Measurements from ENCODE around the gene PET100. TPM values are rescaled to one million over a fixed set of nuclear protein-coding genes. Genes with fewer than 3 reads are reported as not detected.

PET100 gene
- polyA plus RNA-seq, 1 donor (not counting 4 experiments of a cell fraction or from before 2014, with no cell fraction given): 85.8 TPM

DNA sequence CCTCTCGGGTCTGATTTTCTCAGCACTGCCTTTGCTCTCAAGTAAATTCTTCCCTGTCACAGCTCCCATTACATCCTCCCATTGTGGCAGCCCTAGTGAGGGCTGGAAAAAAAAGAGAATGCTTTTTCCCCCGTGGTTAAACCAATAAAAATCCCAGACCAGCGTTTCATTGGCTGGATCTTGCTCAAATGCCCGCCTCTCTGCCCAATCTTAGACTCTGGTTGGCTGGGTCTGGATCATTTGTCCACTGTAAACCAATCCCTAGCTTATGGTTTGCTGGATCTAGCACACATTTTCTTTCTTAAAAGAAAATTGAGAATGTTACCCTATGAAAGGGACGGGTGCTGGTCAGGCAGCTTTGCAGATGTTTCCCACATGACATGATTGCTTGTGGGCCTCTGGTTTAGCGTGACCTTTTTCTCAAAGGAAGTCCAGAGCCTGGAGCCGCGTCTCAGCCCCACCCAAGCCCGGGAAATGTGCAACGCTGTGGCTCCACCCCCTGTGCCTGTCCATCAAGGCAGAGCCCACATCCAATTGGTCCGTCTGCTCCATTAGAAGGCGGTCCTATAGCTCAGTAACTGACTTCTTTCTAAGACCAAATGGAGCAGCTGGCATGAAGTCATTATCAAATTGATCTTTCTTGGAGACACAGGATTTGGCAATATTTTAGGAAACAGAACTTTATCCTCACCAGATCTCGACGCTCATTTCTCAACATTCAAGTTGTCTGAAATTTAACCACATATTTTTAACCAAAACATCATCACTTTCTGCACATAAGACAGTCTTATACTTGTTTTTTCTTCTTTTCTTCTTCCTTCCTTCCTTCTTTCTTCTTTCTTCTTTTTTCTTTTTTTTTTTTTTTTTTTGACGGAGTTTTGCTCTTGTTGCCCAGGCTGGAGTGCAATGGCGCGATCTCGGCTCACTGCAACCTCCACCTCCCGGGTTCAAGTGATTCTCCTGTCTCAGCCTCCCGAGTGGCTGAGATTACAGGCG is 44.7 kb downstream of the PET100 start:
- no peak for FAIRE-seq
- H3K4me2 ChIP-seq (ENCODE audit: control insufficient read depth, extremely low read depth, insufficient read depth, low read depth, low read length): peak overlapping the region; percentile 7
- no peak overlapping the region for H3K4me3 ChIP-seq (ENCODE audit: control insufficient read depth in 2 of 3, extremely low read depth in 1 of 3, insufficient read depth in 2 of 3, low read depth in 1 of 3, low read length in 3 of 3)
- no peaks in the 10 kb centered on the region for H3K79me2 ChIP-seq (ENCODE audit: control insufficient read depth, insufficient read depth, low read length)
- no peaks in the 10 kb centered on the region for H4K20me1 ChIP-seq (ENCODE audit: control insufficient read depth, extremely low read depth, insufficient read depth, low read length)
- peaks cover 23% of the 10 kb centered on the region for H3K27me3 ChIP-seq (ENCODE audit: control insufficient read depth, extremely low read depth, insufficient read depth, low read length)
- no peak for TF ChIP-seq EZH2 (IDR thresholded peaks at IDR 0.05; ENCODE audit: low read length)
- no peaks in the 10 kb centered on the region for H3K36me3 ChIP-seq (ENCODE audit: control insufficient read depth in 2 of 2, extremely low read depth in 1 of 2, insufficient read depth in 2 of 2, low read length in 2 of 2)
- dilution Hi-C loops (cut with MboI; ENCODE audit: extremely low pct_ligation_motif_present, low sequenced_read_pairs): no loop called here
- H3K9me1 ChIP-seq (ENCODE audit: control insufficient read depth, extremely low read depth, insufficient read depth, low read length): no peaks in the 10 kb centered on the region
- H3K9ac ChIP-seq (ENCODE audit: control insufficient read depth, extremely low read depth, insufficient read depth, low read length): no peak overlapping the region
- no peak overlapping the region for H3K27ac ChIP-seq (ENCODE audit: control insufficient read depth, insufficient read depth, low read length)
- no peaks in the 10 kb centered on the region for H3K4me1 ChIP-seq (ENCODE audit: control insufficient read depth, extremely low read depth, insufficient read depth, low read length)
- no peak for DNase-seq (ENCODE audit: low read depth, low spot score)
- no peaks in the 10 kb centered on the region for H3K9me3 ChIP-seq (ENCODE audit: control insufficient read depth, low read depth, low read length)
- H2AFZ ChIP-seq (ENCODE audit: control insufficient read depth, low read length): no peak overlapping the region

DNA sequence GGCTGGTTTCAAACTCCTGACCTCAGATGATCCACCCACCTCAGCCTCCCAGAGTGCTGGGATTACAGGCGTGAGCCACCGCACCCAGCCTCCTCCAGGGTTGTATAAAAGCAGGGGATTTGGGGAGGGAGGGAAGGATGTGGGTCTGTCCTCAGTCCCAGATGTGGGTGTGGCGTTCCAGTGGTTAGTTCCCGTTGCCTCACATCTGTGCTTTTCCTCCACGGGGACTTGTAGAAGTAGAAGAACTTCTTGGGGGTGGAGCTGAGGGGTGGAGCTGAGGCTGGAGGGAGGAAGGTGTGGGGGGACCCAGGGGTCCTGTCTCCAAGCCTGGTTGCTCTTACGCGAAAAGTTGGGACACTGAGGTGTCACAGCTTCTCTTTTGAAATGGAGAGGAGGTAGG is 46.8 kb downstream of the PET100 start:
- no peak for FAIRE-seq
- TF ChIP-seq, protein P1, sequence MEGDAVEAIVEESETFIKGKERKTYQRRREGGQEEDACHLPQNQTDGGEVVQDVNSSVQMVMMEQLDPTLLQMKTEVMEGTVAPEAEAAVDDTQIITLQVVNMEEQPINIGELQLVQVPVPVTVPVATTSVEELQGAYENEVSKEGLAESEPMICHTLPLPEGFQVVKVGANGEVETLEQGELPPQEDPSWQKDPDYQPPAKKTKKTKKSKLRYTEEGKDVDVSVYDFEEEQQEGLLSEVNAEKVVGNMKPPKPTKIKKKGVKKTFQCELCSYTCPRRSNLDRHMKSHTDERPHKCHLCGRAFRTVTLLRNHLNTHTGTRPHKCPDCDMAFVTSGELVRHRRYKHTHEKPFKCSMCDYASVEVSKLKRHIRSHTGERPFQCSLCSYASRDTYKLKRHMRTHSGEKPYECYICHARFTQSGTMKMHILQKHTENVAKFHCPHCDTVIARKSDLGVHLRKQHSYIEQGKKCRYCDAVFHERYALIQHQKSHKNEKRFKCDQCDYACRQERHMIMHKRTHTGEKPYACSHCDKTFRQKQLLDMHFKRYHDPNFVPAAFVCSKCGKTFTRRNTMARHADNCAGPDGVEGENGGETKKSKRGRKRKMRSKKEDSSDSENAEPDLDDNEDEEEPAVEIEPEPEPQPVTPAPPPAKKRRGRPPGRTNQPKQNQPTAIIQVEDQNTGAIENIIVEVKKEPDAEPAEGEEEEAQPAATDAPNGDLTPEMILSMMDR (optimal IDR thresholded peaks at IDR 0.05 in 1 of 3, IDR thresholded peaks at IDR 0.05 in 1 of 3, conservative IDR thresholded peaks at IDR 0.05 in 1 of 3; ENCODE audit: extremely low read depth in 1 of 3, insufficient read depth in 2 of 3, low read length in 3 of 3): no peak
- TF ChIP-seq EZH2 (IDR thresholded peaks at IDR 0.05; ENCODE audit: low read length): no peak
- H3K27me3 ChIP-seq (ENCODE audit: control insufficient read depth, extremely low read depth, insufficient read depth, low read length): peaks cover 9% of the 10 kb centered on the region
- DNase-seq (ENCODE audit: low read depth, low spot score): no peak
- no peaks in the 10 kb centered on the region for H3K9me1 ChIP-seq (ENCODE audit: control insufficient read depth, extremely low read depth, insufficient read depth, low read length)
- peaks cover 3% of the 10 kb centered on the region for H3K4me1 ChIP-seq (ENCODE audit: control insufficient read depth, extremely low read depth, insufficient read depth, low read length)
- H4K20me1 ChIP-seq (ENCODE audit: control insufficient read depth, extremely low read depth, insufficient read depth, low read length): no peaks in the 10 kb centered on the region
- H3K27ac ChIP-seq (ENCODE audit: control insufficient read depth, insufficient read depth, low read length): no peak overlapping the region
- H3K9me3 ChIP-seq (ENCODE audit: control insufficient read depth, low read depth, low read length): no peaks in the 10 kb centered on the region
- no peaks in the 10 kb centered on the region for H3K36me3 ChIP-seq (ENCODE audit: control insufficient read depth in 2 of 2, extremely low read depth in 1 of 2, insufficient read depth in 2 of 2, low read length in 2 of 2)
- dilution Hi-C loops (cut with MboI; ENCODE audit: extremely low pct_ligation_motif_present, low sequenced_read_pairs): no loop called here
- no peak overlapping the region for H2AFZ ChIP-seq (ENCODE audit: control insufficient read depth, low read length)
- H3K4me3 ChIP-seq (ENCODE audit: control insufficient read depth in 2 of 3, extremely low read depth in 1 of 3, insufficient read depth in 2 of 3, low read depth in 1 of 3, low read length in 3 of 3): no peak overlapping the region
- H3K79me2 ChIP-seq (ENCODE audit: control insufficient read depth, insufficient read depth, low read length): peaks cover 6% of the 10 kb centered on the region
- H3K4me2 ChIP-seq (ENCODE audit: control insufficient read depth, extremely low read depth, insufficient read depth, low read depth, low read length): no peak overlapping the region
- no peak overlapping the region for H3K9ac ChIP-seq (ENCODE audit: control insufficient read depth, extremely low read depth, insufficient read depth, low read length)
